ENCODE results near the gene DCDC1. TPM values are rescaled to one million over a fixed set of nuclear protein-coding genes. Genes with fewer than 3 reads are reported as not detected.
"Not testable (repeated sequence)": the region's sequence is repeated elsewhere in the genome, so short reads cannot be mapped to it uniquely, and the experiment has no call there.

DCDC1 gene
- total RNA-seq, 2 donors from 2014 or later = not detected

DNA sequence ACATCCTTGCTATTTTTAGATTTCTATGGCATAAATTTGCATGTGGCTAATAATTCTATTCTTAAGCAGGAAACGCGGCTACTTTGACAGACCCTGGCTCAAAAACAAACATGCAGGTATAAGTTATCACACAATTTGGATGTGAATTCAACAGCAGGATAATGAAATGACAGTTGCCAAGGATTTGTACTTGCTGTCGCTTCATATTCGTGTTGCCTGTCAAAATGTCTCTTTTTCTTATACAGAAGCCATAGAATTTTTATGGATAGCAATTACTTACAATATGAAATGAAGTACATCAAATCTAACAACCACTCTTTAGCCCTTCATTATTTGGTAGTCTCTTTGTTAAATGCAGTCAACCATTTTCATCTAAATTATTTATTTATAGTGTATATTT lies 46.4 kb downstream of the DCDC1 start:
- H3K4me1 ChIP-seq = no peaks in the 10 kb centered on the region

DNA sequence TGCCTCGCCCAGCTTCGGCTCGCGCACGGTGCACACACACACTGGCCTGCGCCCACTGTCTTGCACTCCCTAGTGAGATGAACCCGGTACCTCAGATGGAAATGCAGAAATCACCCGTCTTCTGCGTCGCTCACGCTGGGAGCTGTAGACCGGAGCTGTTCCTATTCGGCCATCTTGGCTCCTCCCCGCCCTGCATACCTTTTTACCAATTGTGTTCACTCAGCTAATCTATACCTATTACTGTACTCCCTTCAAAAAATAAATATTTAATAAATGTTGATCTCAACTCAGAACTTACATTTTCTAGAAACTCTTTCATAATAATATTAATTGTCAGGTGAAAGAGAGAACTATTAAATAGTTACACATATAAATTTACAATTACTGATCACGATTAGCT lies 48.0 kb downstream of the DCDC1 start:
- H3K4me3 ChIP-seq; H3K27me3 ChIP-seq; DNase-seq; H3K4me1 ChIP-seq; H3K9me3 ChIP-seq; H3K36me3 ChIP-seq; H3K27ac ChIP-seq; intact Hi-C loops (cut with DNase I); H3K9ac ChIP-seq (ENCODE audit: low read depth in 2 of 2, low read length in 2 of 2): not testable (repeated sequence)

More for the DNA sequence above, 46.4 kb downstream of the DCDC1 start:
- no peak overlapping the region for H3K9ac ChIP-seq (ENCODE audit: low read depth in 2 of 2, low read length in 2 of 2)
- no peak for DNase-seq
- TF ChIP-seq, protein P1, sequence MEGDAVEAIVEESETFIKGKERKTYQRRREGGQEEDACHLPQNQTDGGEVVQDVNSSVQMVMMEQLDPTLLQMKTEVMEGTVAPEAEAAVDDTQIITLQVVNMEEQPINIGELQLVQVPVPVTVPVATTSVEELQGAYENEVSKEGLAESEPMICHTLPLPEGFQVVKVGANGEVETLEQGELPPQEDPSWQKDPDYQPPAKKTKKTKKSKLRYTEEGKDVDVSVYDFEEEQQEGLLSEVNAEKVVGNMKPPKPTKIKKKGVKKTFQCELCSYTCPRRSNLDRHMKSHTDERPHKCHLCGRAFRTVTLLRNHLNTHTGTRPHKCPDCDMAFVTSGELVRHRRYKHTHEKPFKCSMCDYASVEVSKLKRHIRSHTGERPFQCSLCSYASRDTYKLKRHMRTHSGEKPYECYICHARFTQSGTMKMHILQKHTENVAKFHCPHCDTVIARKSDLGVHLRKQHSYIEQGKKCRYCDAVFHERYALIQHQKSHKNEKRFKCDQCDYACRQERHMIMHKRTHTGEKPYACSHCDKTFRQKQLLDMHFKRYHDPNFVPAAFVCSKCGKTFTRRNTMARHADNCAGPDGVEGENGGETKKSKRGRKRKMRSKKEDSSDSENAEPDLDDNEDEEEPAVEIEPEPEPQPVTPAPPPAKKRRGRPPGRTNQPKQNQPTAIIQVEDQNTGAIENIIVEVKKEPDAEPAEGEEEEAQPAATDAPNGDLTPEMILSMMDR (IDR thresholded peaks at IDR 0.05) = no peak
- no peak overlapping the region for H3K27ac ChIP-seq
- H3K9me3 ChIP-seq = no peaks in the 10 kb centered on the region
- no peak overlapping the region for H3K4me3 ChIP-seq
- intact Hi-C loops (cut with DNase I) = no loop called here
- no peaks in the 10 kb centered on the region for H3K36me3 ChIP-seq
- H3K27me3 ChIP-seq = no peaks in the 10 kb centered on the region

DNA sequence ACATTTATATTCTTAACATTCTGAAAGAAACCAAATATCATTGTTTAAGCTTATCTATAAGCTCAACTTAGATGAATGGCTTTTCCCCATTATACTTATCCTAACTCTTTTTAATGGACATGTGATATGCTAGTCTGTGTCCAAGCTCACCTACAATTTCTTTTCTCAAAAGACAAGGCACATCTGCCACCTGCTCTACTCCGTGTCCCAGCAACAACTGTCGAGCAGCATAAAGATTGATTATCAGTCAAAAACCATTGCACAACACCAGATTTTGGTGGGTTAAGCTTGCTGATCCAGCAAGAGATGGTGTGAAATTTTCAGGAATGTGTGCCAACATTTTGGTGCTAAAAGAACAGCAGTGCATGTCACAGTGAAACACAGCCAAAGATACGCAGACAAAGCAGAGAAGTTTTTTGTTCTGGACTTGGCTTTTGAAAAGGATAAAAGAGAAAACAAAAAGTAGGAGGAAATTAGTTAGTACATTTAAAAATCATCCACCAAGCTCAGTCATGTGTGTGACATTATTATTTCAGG lies 65.8 kb downstream of the DCDC1 start:
- Histone ChIP-seq H3K9ac (ENCODE audit: low read depth in 2 of 2, low read length in 2 of 2) (no peak overlapping the region), H3K9me3 (no peaks in the 10 kb centered on the region), H3K4me3 (no peak overlapping the region), H3K27me3 (no peaks in the 10 kb centered on the region), H3K4me1 (no peaks in the 10 kb centered on the region), H3K27ac (no peak overlapping the region), H3K36me3 (no peaks in the 10 kb centered on the region)
- intact Hi-C loops (cut with DNase I) = no loop called here
- no peak for DNase-seq
- TF ChIP-seq, protein P1 (IDR thresholded peaks at IDR 0.05) = no peak

DNA sequence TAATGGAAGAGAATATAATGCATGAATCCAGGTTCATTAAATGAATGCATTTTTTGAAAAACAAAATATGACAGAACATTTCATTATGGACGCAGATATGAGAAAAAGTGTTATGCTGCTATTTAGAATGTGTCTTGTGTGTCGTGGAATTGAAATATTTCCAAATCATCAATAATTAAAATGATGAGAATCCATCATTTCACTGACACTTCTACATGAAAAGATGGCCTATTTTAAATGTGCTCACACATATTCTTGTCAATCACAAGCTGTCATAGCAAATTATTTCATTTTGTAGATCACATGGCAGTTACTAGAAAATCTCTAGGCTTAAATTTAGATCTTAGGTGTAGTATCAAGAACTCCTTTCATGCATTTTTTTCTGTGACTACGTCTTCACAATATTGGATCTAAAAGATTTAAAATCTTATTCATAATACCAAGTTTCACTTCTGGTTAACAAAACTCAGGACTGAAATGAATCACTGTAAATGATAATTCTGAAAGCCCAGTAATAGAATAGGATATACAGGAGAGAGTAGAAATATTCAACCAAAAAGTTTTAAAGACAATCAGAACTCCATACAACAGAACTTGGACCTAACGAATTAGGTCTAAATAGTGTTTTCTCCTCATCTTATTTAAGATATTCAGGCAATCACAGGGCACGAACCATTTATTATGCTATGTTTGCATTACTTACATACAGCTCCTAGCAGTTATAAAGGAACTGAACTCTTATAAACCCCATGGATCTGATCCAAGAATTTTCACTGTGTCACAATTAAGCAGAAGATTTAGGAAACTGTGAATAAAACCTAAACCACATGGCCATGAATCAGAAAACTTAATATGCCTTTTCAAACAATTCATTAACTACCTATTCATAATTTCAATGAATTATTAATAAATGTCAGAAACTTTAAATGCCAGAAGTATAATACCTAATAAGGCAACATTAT lies 67.7 kb downstream of the DCDC1 start:
- intact Hi-C loops (cut with DNase I) = no loop called here
- H3K27me3 ChIP-seq = no peaks in the 10 kb centered on the region
- no peak overlapping the region for H3K9ac ChIP-seq (ENCODE audit: low read depth in 2 of 2, low read length in 2 of 2)
- H3K9me3 ChIP-seq = no peaks in the 10 kb centered on the region
- TF ChIP-seq, protein P1 (IDR thresholded peaks at IDR 0.05) = no peak
- no peak overlapping the region for H3K4me3 ChIP-seq
- no peak overlapping the region for H3K27ac ChIP-seq
- H3K36me3 ChIP-seq = no peaks in the 10 kb centered on the region
- no peak for DNase-seq
- no peaks in the 10 kb centered on the region for H3K4me1 ChIP-seq

DNA sequence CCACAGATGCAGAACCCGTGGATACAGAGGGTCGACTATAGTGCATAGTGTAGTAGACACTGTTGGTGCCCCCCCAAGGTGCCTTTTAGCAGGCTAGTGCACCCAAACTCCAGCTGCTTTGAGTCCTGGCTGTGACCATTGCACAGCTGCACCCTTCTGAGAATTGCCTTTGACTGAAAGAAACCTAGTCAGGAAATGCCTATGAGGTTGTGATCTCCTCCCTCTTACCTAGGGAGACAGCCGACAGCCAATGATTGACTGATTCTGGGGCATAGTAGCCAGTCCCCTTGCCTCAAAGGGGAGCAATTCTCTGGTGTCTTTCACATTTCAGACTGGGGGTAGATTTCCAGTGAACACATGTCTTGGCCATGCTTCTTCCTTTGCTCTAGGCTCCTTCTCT lies 74.2 kb downstream of the DCDC1 start:
- Histone ChIP-seq H3K9ac (ENCODE audit: low read depth in 2 of 2, low read length in 2 of 2) (no peak overlapping the region), H3K36me3 (no peaks in the 10 kb centered on the region), H3K9me3 (no peaks in the 10 kb centered on the region), H3K27ac (no peak overlapping the region), H3K4me1 (no peaks in the 10 kb centered on the region), H3K4me3 (no peak overlapping the region), H3K27me3 (no peaks in the 10 kb centered on the region)
- TF ChIP-seq, protein P1 (IDR thresholded peaks at IDR 0.05) = no peak
- intact Hi-C loops (cut with DNase I) = no loop called here
- no peak for DNase-seq

DNA sequence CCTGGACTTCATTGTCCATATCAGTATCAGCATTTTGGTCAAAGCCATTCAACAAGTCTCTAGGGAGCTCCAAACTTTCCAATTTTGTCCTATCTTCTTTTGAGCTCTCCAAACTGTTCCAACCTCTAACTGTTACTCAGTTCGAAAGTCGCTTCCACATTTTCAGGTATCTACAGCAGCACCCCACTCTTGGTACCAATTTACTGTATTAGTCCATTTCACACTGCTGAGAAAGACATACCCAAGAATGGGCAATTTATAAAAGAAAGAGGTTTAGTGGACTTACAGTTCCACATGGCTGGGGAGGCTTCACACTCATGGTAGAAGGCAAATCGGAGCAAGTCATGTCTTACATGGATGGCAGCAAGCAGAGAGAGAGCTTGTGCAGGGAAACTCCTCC lies 96.0 kb downstream of the DCDC1 start:
- H3K36me3 ChIP-seq; H3K4me1 ChIP-seq; intact Hi-C loops (cut with DNase I); H3K27me3 ChIP-seq; H3K27ac ChIP-seq; H3K9me3 ChIP-seq; DNase-seq; H3K4me3 ChIP-seq; H3K9ac ChIP-seq (ENCODE audit: low read depth in 2 of 2, low read length in 2 of 2): not testable (repeated sequence)
